HL-60 (cell line): Measurements from ENCODE around the gene SPTSSB.

ENCODE experiments used
- DNase-seq, 2 experiments: peaks; one replicate each; pipeline ENCODE4 v3.0.0-alpha.2; 2010 to 2020; ENCODE audit warnings: low read depth in 1 of 2, low spot score in 1 of 2
- H3K27ac ChIP-seq: fragments of 250-450 bp; sonication (Bioruptor Pico); replicated peaks from 2 replicates; pipeline ENCODE4 v1.5.1; 2020; ENCODE audit warnings: mild to moderate bottlenecking, moderate library complexity
- H3K27me3 ChIP-seq: fragments of 250-450 bp; sonication (Bioruptor Pico); 2 replicates; pipeline ENCODE4 v1.5.1; 2021; ENCODE audit warnings: mild to moderate bottlenecking, moderate library complexity; ENCODE audit not compliant: insufficient read depth, poor library complexity, severe bottlenecking
- H3K4me3 ChIP-seq: replicated peaks from 2 replicates; pipeline ENCODE4 v1.5.1; 2011; ENCODE audit warnings: mild to moderate bottlenecking, control low read depth, low read length; ENCODE audit not compliant: insufficient read depth
- GABPA ChIP-seq: IDR thresholded peaks from 2 replicates; pipeline ENCODE4 v1.6.1; 2012; ENCODE audit warnings: low read depth
- POLR2AphosphoS5 ChIP-seq: IDR thresholded peaks from 2 replicates; pipeline ENCODE4 v1.6.1; 2012; ENCODE audit warnings: low read depth
- SPI1 ChIP-seq: IDR thresholded peaks from 2 replicates; pipeline ENCODE4 v1.6.1; 2012; ENCODE audit warnings: low read depth, mild to moderate bottlenecking, borderline replicate concordance
- TF ChIP-seq, protein P1 (sequence below): IDR thresholded peaks from one replicate; pipeline ENCODE4 v1.5.1; 2011; ENCODE audit warnings: low read length, control low read depth, inconsistent platforms; ENCODE audit not compliant: insufficient read depth
- TF ChIP-seq, protein P2 (sequence below): IDR thresholded peaks from 2 replicates; pipeline ENCODE4 v1.6.1; 2012; ENCODE audit warnings: low read depth; ENCODE audit not compliant: insufficient replicate concordance

The SPTSSB gene

DNA sequence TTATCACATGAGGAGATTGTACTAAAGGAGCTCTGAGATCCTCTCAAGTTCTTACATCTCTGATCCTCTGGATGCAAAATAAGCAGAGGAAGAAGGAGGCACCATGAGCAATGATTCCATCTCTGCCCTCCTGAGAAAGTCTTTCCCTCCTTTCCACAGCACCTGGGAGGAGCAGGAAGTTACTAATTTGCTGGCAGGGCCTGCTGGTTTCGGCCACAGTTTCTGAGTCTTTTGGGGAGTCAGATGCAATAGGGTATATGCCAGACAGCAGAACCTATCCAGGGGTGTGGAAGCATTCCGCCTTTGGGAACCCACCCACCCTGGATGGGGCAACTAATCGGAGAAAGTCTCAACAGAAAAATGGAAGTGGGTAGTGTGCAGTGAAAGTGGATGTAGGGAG, 38.5 kb upstream of the SPTSSB start:
- Histone ChIP-seq H3K27ac (no peak overlapping the region), H3K27me3 (no peaks in the 10 kb centered on the region), H3K4me3 (no peak overlapping the region)
- TF ChIP-seq, protein P1, sequence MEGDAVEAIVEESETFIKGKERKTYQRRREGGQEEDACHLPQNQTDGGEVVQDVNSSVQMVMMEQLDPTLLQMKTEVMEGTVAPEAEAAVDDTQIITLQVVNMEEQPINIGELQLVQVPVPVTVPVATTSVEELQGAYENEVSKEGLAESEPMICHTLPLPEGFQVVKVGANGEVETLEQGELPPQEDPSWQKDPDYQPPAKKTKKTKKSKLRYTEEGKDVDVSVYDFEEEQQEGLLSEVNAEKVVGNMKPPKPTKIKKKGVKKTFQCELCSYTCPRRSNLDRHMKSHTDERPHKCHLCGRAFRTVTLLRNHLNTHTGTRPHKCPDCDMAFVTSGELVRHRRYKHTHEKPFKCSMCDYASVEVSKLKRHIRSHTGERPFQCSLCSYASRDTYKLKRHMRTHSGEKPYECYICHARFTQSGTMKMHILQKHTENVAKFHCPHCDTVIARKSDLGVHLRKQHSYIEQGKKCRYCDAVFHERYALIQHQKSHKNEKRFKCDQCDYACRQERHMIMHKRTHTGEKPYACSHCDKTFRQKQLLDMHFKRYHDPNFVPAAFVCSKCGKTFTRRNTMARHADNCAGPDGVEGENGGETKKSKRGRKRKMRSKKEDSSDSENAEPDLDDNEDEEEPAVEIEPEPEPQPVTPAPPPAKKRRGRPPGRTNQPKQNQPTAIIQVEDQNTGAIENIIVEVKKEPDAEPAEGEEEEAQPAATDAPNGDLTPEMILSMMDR = no peak
- TF ChIP-seq, protein P2, sequence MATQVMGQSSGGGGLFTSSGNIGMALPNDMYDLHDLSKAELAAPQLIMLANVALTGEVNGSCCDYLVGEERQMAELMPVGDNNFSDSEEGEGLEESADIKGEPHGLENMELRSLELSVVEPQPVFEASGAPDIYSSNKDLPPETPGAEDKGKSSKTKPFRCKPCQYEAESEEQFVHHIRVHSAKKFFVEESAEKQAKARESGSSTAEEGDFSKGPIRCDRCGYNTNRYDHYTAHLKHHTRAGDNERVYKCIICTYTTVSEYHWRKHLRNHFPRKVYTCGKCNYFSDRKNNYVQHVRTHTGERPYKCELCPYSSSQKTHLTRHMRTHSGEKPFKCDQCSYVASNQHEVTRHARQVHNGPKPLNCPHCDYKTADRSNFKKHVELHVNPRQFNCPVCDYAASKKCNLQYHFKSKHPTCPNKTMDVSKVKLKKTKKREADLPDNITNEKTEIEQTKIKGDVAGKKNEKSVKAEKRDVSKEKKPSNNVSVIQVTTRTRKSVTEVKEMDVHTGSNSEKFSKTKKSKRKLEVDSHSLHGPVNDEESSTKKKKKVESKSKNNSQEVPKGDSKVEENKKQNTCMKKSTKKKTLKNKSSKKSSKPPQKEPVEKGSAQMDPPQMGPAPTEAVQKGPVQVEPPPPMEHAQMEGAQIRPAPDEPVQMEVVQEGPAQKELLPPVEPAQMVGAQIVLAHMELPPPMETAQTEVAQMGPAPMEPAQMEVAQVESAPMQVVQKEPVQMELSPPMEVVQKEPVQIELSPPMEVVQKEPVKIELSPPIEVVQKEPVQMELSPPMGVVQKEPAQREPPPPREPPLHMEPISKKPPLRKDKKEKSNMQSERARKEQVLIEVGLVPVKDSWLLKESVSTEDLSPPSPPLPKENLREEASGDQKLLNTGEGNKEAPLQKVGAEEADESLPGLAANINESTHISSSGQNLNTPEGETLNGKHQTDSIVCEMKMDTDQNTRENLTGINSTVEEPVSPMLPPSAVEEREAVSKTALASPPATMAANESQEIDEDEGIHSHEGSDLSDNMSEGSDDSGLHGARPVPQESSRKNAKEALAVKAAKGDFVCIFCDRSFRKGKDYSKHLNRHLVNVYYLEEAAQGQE = no peak
- TF ChIP-seq POLR2AphosphoS5 (no peak), SPI1 (no peak), GABPA (no peak)
- DNase-seq = no peak

DNA sequence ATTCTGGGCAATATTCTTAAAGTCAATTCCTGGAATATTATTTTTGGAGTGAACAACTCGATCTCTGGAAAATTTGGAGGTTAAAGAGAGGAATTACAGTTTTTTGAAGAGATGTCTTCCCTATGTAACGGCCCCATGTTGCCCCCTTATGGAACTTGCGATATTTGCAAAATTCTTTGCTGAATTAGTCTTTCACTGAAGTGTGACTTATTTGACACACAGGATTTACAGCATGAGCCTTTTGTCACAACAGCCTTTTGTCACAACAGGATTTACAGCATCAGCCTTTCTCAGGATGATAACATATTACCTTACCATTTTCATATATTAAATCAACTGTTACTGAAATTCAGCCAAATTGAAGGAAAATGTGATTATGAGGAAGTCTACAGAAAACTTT, 37.8 kb upstream of the SPTSSB start:
- DNase-seq = peak in 1 of 2 experiments; percentile 16
- no peak overlapping the region for H3K27ac ChIP-seq
- TF ChIP-seq, protein P1 = peak; percentile 14
- TF ChIP-seq SPI1 (0 out of 2 replicates have a peak, but pooled peaks have one; percentile 3), POLR2AphosphoS5 (no peak), GABPA (no peak)
- TF ChIP-seq, protein P2 = no peak

DNA sequence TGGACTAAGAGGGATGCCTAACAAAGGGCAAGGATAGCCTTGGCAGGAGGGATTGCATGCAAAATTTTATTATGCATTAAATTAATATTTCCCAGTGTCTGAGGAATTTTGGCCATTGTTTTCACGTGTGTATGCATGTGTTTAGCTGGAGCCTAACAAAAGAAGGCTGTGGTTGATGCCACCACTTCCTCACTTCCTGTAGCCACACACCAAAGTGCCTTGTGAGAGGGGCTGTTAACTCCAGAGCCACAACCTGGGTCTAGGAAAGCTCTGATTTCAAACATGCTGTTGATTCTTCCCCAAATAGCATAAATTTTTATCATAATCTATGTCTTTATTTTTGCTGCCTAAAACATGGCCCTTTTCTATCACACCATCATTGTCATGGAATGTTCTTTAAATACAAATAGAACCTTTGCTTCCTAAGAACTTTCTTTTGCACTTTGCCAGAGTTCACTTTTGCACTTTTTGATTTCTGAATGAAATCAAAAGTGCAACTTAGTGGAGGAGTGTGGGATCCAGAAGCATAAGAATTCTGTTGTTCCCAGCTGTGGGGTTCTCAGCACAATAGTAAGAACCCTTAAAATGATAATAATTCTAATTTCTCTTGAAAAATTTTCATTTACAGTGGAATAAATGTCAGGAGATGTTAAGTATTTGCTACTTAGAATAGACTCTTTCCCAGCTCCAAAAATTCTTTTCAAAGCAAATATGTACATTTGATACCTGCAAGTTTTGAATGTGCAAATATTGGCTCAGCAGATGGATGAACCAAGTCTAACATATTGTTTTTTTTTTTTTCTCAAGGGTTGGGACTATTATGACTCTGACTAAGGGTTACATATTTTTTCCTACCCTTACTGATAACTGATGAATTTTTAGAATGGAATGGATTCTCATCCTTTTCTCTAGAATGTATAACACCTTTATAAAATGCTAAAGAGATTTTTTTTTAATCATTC, 35.6 kb upstream of the SPTSSB start:
- no peak overlapping the region for H3K27ac ChIP-seq
- TF ChIP-seq GABPA (no peak), SPI1 (peak; percentile 74), POLR2AphosphoS5 (no peak)
- TF ChIP-seq, protein P1 = no peak
- TF ChIP-seq, protein P2 = no peak
- no peak overlapping the region for H3K4me3 ChIP-seq
- peak in 1 of 2 experiments; percentile 5 for DNase-seq
- H3K27me3 ChIP-seq = no peaks in the 10 kb centered on the region

More for the DNA sequence above, 37.8 kb upstream of the SPTSSB start:
- no peak overlapping the region for H3K4me3 ChIP-seq
- H3K27me3 ChIP-seq = no peaks in the 10 kb centered on the region
